OCI-LY1 (cell line): ENCODE results near the gene EGFL8.

Source experiments
- H2AFZ ChIP-seq: fragments of 200-600 bp; sonication (generic), shearing (Covaris generic); 2 replicates; pipeline ENCODE4 v1.6.0; 2014; ENCODE audit warnings: antibody characterized with exemption, mild to moderate bottlenecking, low read length
- H3F3A ChIP-seq: fragments of 200-600 bp; sonication (generic), shearing (Covaris generic); 2 replicates; pipeline ENCODE4 v1.6.0; 2014; ENCODE audit warnings: mild to moderate bottlenecking, antibody characterized with exemption, low read length, moderate library complexity; ENCODE audit not compliant: insufficient read depth
- H3K27ac ChIP-seq: fragments of 200-600 bp; sonication (generic); 2 replicates; pipeline ENCODE4 v1.5.1; 2014; ENCODE audit warnings: low read length, mixed run types, mild to moderate bottlenecking, low read depth; ENCODE audit not compliant: poor library complexity, severe bottlenecking
- H3K27me3 ChIP-seq: fragments of 200-600 bp; sonication (generic); 2 replicates; pipeline ENCODE4 v1.6.0; 2014; ENCODE audit warnings: antibody characterized with exemption, mild to moderate bottlenecking, low read length, moderate library complexity; ENCODE audit not compliant: insufficient read depth
- H3K36me3 ChIP-seq: fragments of 200-600 bp; sonication (generic); 2 replicates; pipeline ENCODE4 v1.6.1; 2014; ENCODE audit warnings: mild to moderate bottlenecking, antibody characterized with exemption, low read length, moderate library complexity, mixed read lengths; ENCODE audit not compliant: insufficient read depth
- H3K4me1 ChIP-seq: fragments of 200-600 bp; sonication (generic); 2 replicates; pipeline ENCODE4 v1.5.1; 2014; ENCODE audit warnings: mild to moderate bottlenecking, low read length, moderate library complexity; ENCODE audit not compliant: insufficient read depth, severe bottlenecking
- H3K4me2 ChIP-seq: fragments of 200-600 bp; sonication (generic), shearing (Covaris generic); 2 replicates; pipeline ENCODE4 v1.6.1; 2014; ENCODE audit warnings: low read length
- H3K4me3 ChIP-seq: fragments of 200-600 bp; sonication (generic); 2 replicates; pipeline ENCODE4 v1.5.1; 2014; ENCODE audit warnings: low read length, low read depth, mild to moderate bottlenecking, mixed read lengths; ENCODE audit not compliant: poor library complexity, severe bottlenecking
- H3K79me2 ChIP-seq: fragments of 200-600 bp; shearing (Covaris generic); 2 replicates; pipeline ENCODE4 v1.6.1; 2016; ENCODE audit warnings: mixed run types, low read length, mixed read lengths; ENCODE audit not compliant: insufficient read depth
- H3K9ac ChIP-seq: fragments of 200-600 bp; sonication (generic), shearing (Covaris generic); 2 replicates; pipeline ENCODE4 v1.6.1; 2014; ENCODE audit warnings: mild to moderate bottlenecking, low read length, mixed read lengths
- H3K9me2 ChIP-seq: fragments of 200-600 bp; sonication (generic), shearing (Covaris generic); 2 replicates; pipeline ENCODE4 v1.6.1; 2014; ENCODE audit warnings: low read depth, mild to moderate bottlenecking, low read length, mixed read lengths
- H3K9me3 ChIP-seq: fragments of 200-600 bp; shearing (Covaris generic); 2 replicates; pipeline ENCODE4 v1.6.1; 2014; ENCODE audit warnings: low read length, mixed read lengths
- H4K20me1 ChIP-seq: fragments of 200-600 bp; sonication (generic), shearing (Covaris generic); 2 replicates; pipeline ENCODE4 v1.6.0; 2016; ENCODE audit warnings: mild to moderate bottlenecking, low read length; ENCODE audit not compliant: insufficient read depth
- EZH2 ChIP-seq: fragments of 200-600 bp; sonication (generic), shearing (Covaris generic); IDR thresholded peaks from 2 replicates; pipeline ENCODE4 v1.8.0; 2017; ENCODE audit warnings: borderline replicate concordance, mixed run types, mild to moderate bottlenecking, antibody characterized with exemption, low read length, moderate library complexity, mixed read lengths
- TF ChIP-seq, protein P1 (sequence below): fragments of 200-600 bp; sonication (generic), shearing (Covaris generic); IDR thresholded peaks from 2 replicates; pipeline ENCODE4 v1.5.1; 2017; ENCODE audit warnings: mild to moderate bottlenecking, antibody characterized with exemption, low read length, moderate library complexity, mixed read lengths

The EGFL8 gene

DNA sequence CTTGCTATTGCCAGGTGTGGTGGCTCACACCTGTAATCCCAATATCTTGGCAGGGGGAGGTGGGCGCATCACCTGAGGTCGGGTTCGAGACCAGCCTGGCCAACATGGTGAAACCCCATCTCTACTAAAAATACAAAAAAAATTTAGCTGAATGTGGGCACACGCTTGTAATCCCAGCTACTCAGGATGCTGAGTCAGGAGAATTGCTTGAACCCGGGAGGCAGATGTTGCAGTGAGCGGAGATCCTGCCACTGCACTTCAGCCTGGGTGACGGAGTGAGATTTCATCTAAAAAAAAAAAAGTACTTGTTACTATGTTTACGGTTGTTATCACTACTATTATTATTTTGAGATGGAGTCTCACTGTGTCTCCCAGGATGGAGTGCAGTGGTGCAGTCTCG lies 7.5 kb upstream of the EGFL8 start:
- Histone ChIP-seq H3K4me3 (no peak overlapping the region), H3K4me1 (peaks cover 25% of the 10 kb centered on the region), H3K4me2 (no peak overlapping the region), H3K36me3 (peaks cover 16% of the 10 kb centered on the region), H3K9me2 (no peaks in the 10 kb centered on the region), H3K9me3 (no peaks in the 10 kb centered on the region), H3F3A (0 out of 2 replicates have a peak, but pooled peaks cover 4% of the 10 kb centered on the region), H3K9ac (no peak overlapping the region), H3K27me3 (no peaks in the 10 kb centered on the region), H3K79me2 (no peaks in the 10 kb centered on the region), H2AFZ (no peak overlapping the region), H4K20me1 (no peaks in the 10 kb centered on the region), H3K27ac (no peak overlapping the region)
- TF ChIP-seq EZH2 = no peak

DNA sequence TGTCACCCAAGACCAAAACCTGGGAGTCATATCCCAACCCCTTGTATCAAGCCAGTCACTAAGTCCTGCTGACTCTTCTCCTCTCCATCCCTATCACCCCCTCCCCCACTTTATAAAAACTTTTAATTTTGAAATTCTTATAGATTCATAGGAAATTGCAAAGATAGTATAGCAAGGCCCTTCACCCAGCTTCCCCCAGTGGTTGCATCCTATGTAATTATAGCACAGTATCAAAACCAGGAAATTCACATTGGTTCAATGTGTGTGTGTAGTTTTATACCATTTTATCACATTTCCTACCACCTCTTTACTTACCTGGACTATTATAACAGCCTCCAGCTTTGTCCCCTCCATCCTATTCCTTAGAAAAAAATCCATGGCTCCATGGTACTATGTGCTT lies 6.3 kb upstream of the EGFL8 start:
- Histone ChIP-seq H2AFZ (no peak overlapping the region), H3K4me3 (no peak overlapping the region), H3K4me2 (no peak overlapping the region), H3K79me2 (no peaks in the 10 kb centered on the region), H3K27ac (no peak overlapping the region), H3F3A (0 out of 2 replicates have a peak, but pooled peaks cover 2% of the 10 kb centered on the region), H3K36me3 (peaks cover 16% of the 10 kb centered on the region), H3K27me3 (no peaks in the 10 kb centered on the region), H3K9me3 (no peaks in the 10 kb centered on the region), H3K9ac (no peak overlapping the region), H3K9me2 (no peaks in the 10 kb centered on the region), H4K20me1 (no peaks in the 10 kb centered on the region), H3K4me1 (peaks cover 20% of the 10 kb centered on the region)
- TF ChIP-seq, protein P1, sequence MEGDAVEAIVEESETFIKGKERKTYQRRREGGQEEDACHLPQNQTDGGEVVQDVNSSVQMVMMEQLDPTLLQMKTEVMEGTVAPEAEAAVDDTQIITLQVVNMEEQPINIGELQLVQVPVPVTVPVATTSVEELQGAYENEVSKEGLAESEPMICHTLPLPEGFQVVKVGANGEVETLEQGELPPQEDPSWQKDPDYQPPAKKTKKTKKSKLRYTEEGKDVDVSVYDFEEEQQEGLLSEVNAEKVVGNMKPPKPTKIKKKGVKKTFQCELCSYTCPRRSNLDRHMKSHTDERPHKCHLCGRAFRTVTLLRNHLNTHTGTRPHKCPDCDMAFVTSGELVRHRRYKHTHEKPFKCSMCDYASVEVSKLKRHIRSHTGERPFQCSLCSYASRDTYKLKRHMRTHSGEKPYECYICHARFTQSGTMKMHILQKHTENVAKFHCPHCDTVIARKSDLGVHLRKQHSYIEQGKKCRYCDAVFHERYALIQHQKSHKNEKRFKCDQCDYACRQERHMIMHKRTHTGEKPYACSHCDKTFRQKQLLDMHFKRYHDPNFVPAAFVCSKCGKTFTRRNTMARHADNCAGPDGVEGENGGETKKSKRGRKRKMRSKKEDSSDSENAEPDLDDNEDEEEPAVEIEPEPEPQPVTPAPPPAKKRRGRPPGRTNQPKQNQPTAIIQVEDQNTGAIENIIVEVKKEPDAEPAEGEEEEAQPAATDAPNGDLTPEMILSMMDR = no peak
- TF ChIP-seq EZH2 = no peak

- TF ChIP-seq, protein P1 = no peak
- no peak for TF ChIP-seq EZH2
- Histone ChIP-seq H3K36me3 (peaks cover 15% of the 10 kb centered on the region; the same call in 1 of the 2 replicates), H3K9me3 (no peaks in the 10 kb centered on the region), H4K20me1 (no peaks in the 10 kb centered on the region), H2AFZ (no peak overlapping the region), H3K27me3 (no peaks in the 10 kb centered on the region), H3F3A (no peaks in the 10 kb centered on the region), H3K79me2 (no peaks in the 10 kb centered on the region), H3K9ac (no peak overlapping the region), H3K4me1 (peaks cover 23% of the 10 kb centered on the region), H3K4me2 (no peak overlapping the region), H3K27ac (no peak overlapping the region), H3K4me3 (no peak overlapping the region), H3K9me2 (no peaks in the 10 kb centered on the region)
These were observed 686 bp upstream of the EGFL8 start for GRCh38 chr6:32163559-32164258.
